H1 (cell line): ENCODE measurements around the gene UBR1. TPM values are rescaled to one million over a fixed set of nuclear protein-coding genes. Genes with fewer than 3 reads are reported as not detected.

Source experiments
- CTCF ChIA-PET: fragments of 300-600 bp; sonication (Branson Sonifier 250); formaldehyde crosslinking; loops from one replicate; lab custom pipeline; 2021; ENCODE audit not compliant: partially characterized antibody; lab: Charles Lee
- POLR2A ChIA-PET: fragments of 300-600 bp; sonication (Branson Sonifier 250); formaldehyde crosslinking; loops from one replicate; lab custom pipeline; 2021; ENCODE audit warnings: inconsistent platforms; ENCODE audit not compliant: partially characterized antibody; lab: Charles Lee
- DNase-seq, 2 experiments: peaks; one replicate each; pipeline versions ENCODE4 v3.0.0 to v3.0.0-alpha.2; 2010 to 2022; ENCODE audit warnings: low spot score in 2 of 2, low read depth in 1 of 2, mixed read lengths in 1 of 2
- FAIRE-seq: peaks from 2 replicates; lab custom pipeline; 2011; peaks lifted over from hg19 to GRCh38; lab: Jason Lieb, UNC
- H2AFZ ChIP-seq: 2 replicates; pipeline ENCODE4 v1.8.1; 2012; ENCODE audit warnings: low read length, inconsistent platforms
- H2AK5ac ChIP-seq: 2 replicates; pipeline ENCODE4 v1.6.1; 2013; ENCODE audit warnings: low read depth, low read length
- H2BK120ac ChIP-seq: replicated peaks from 2 replicates; pipeline ENCODE3; 2013; ENCODE audit warnings: low read depth, low read length, inconsistent platforms
- H2BK12ac ChIP-seq: 2 replicates; pipeline ENCODE4 v1.6.1; 2013; ENCODE audit warnings: low read depth, low read length
- H2BK15ac ChIP-seq: 2 replicates; pipeline ENCODE4 v1.6.1; 2013; ENCODE audit warnings: low read length
- H2BK20ac ChIP-seq: 2 replicates; pipeline ENCODE4 v1.6.1; 2013; ENCODE audit warnings: low read length
- H2BK5ac ChIP-seq: 2 replicates; pipeline ENCODE4 v1.6.1; 2013; ENCODE audit warnings: low read depth, low read length
- H3K14ac ChIP-seq: 2 replicates; pipeline ENCODE4 v1.6.1; 2013; ENCODE audit warnings: inconsistent platforms; ENCODE audit not compliant: insufficient read length
- H3K18ac ChIP-seq: 2 replicates; pipeline ENCODE4 v1.6.1; 2013; ENCODE audit warnings: low read length; ENCODE audit errors: extremely low read depth
- H3K23ac ChIP-seq: 2 replicates; pipeline ENCODE4 v1.6.1; 2013; ENCODE audit warnings: inconsistent platforms; ENCODE audit not compliant: insufficient read length
- H3K23me2 ChIP-seq: 2 replicates; pipeline ENCODE4 v1.6.1; 2013; ENCODE audit warnings: low read depth, low read length
- H3K27ac ChIP-seq: 2 replicates; pipeline ENCODE4 v1.6.1; 2011; ENCODE audit warnings: low read depth, low read length, inconsistent platforms
- H3K27me3 ChIP-seq, 4 experiments: replicated peaks in 1 of 4; 1 replicate in 1 of 4; 2 replicates in 3 of 4; pipeline versions ENCODE4 v1.6.1 to v1.8.1; 2011 to 2013; ENCODE audit warnings: low read length in 3 of 4, mild to moderate bottlenecking in 3 of 4, inconsistent platforms in 2 of 4, mixed read lengths in 2 of 4, moderate library complexity in 1 of 4; ENCODE audit not compliant: control insufficient read depth in 3 of 4, insufficient read depth in 3 of 4; ENCODE audit errors: extremely low read depth in 1 of 4
- H3K36me3 ChIP-seq, 4 experiments: 2 replicates each; pipeline versions ENCODE4 v1.6.1 to v1.8.1; 2011 to 2013; ENCODE audit warnings: mild to moderate bottlenecking in 4 of 4, low read length in 3 of 4, moderate library complexity in 2 of 4, control low read depth in 1 of 4, inconsistent platforms in 1 of 4; ENCODE audit not compliant: insufficient read depth in 4 of 4, control insufficient read depth in 2 of 4
- H3K4ac ChIP-seq: replicated peaks from 2 replicates; pipeline ENCODE3; 2013; ENCODE audit warnings: low read length, low read depth, mixed read lengths, inconsistent platforms; ENCODE audit not compliant: insufficient read length
- H3K4me1 ChIP-seq, 4 experiments: replicated peaks in 1 of 4; 1 replicate in 1 of 4; 2 replicates in 3 of 4; pipeline versions ENCODE4 v1.6.1 to v1.8.1; 2011 to 2013; ENCODE audit warnings: low read length in 3 of 4, inconsistent platforms in 2 of 4, mixed read lengths in 1 of 4; ENCODE audit not compliant: insufficient read depth in 4 of 4, control insufficient read depth in 3 of 4
- H3K4me2 ChIP-seq, 2 experiments: 2 replicates each; pipeline versions ENCODE4 v1.6.1 to v1.8.1; 2011 to 2013; ENCODE audit warnings: low read depth in 2 of 2, low read length in 2 of 2, control low read depth in 1 of 2, inconsistent platforms in 1 of 2, mild to moderate bottlenecking in 1 of 2; ENCODE audit not compliant: insufficient read depth in 1 of 2
- H3K4me3 ChIP-seq, 4 experiments: fragments of 200-600, 300-600 bp in 1 of 4; sonication (generic), shearing (Covaris generic), sonication (Bioruptor Twin) in 1 of 4; 2 replicates each; pipeline versions ENCODE4 v1.5.1 to v1.8.1; 2011 to 2016; ENCODE audit warnings: low read length in 4 of 4, low read depth in 3 of 4, control low read depth in 2 of 4, inconsistent platforms in 2 of 4, mild to moderate bottlenecking in 2 of 4, mixed read lengths in 1 of 4, moderate library complexity in 1 of 4; ENCODE audit not compliant: insufficient read depth in 2 of 4; ENCODE audit errors: extremely low read depth in 1 of 4
- H3K56ac ChIP-seq: replicated peaks from 2 replicates; pipeline ENCODE3; 2013; ENCODE audit warnings: low read depth, mild to moderate bottlenecking, mixed read lengths, low read length, inconsistent platforms; ENCODE audit not compliant: insufficient read length
- H3K79me1 ChIP-seq: 2 replicates; pipeline ENCODE4 v1.6.1; 2013; ENCODE audit warnings: low read depth, low read length, control low read depth
- H3K79me2 ChIP-seq, 2 experiments: 2 replicates each; pipeline versions ENCODE4 v1.6.1 to v1.8.1; 2012 to 2013; ENCODE audit warnings: low read length in 2 of 2, mild to moderate bottlenecking in 2 of 2, inconsistent platforms in 1 of 2; ENCODE audit not compliant: insufficient read depth in 2 of 2, control insufficient read depth in 1 of 2
- H3K9ac ChIP-seq, 4 experiments: replicated peaks in 1 of 4; 1 replicate in 1 of 4; 2 replicates in 3 of 4; pipeline versions ENCODE4 v1.6.1 to v1.8.1; 2011 to 2013; ENCODE audit warnings: low read depth in 3 of 4, low read length in 3 of 4, control low read depth in 2 of 4, mild to moderate bottlenecking in 2 of 4, moderate library complexity in 2 of 4, inconsistent platforms in 1 of 4; ENCODE audit errors: extremely low read depth in 1 of 4
- H3K9me3 ChIP-seq, 2 experiments: 2 replicates each; pipeline versions ENCODE4 v1.6.1 to v1.8.1; 2012 to 2013; ENCODE audit warnings: mild to moderate bottlenecking in 2 of 2, moderate library complexity in 2 of 2, control low read depth in 1 of 2, inconsistent platforms in 1 of 2, low read depth in 1 of 2, low read length in 1 of 2, mixed read lengths in 1 of 2; ENCODE audit not compliant: insufficient read depth in 2 of 2
- H4K20me1 ChIP-seq, 2 experiments: replicated peaks in 1 of 2; 2 replicates each; pipeline versions ENCODE3 to v1.8.1; 2011 to 2013; ENCODE audit warnings: inconsistent platforms in 2 of 2, low read length in 2 of 2, mild to moderate bottlenecking in 1 of 2; ENCODE audit not compliant: insufficient read depth in 2 of 2, control insufficient read depth in 1 of 2
- H4K5ac ChIP-seq: 2 replicates; pipeline ENCODE4 v1.6.1; 2013; ENCODE audit warnings: low read length, low read depth, mixed read lengths, inconsistent platforms; ENCODE audit not compliant: insufficient read length
- H4K8ac ChIP-seq: 2 replicates; pipeline ENCODE4 v1.8.0; 2013; ENCODE audit warnings: mild to moderate bottlenecking, moderate library complexity, low read length, inconsistent platforms; ENCODE audit not compliant: insufficient read depth; ENCODE audit errors: extremely low read depth
- H4K91ac ChIP-seq: replicated peaks from 2 replicates; pipeline ENCODE3; 2013; ENCODE audit warnings: low read length, mixed read lengths, inconsistent platforms; ENCODE audit not compliant: insufficient read length
- BACH1 ChIP-seq: IDR thresholded peaks from 2 replicates; pipeline ENCODE4 v1.6.1; 2012; ENCODE audit warnings: low read length, improper control_type of control experiment
- CEBPB ChIP-seq: IDR thresholded peaks from 2 replicates; pipeline ENCODE4 v1.6.1; 2012; ENCODE audit warnings: low read depth, low read length
- CHD1 ChIP-seq: IDR thresholded peaks from 2 replicates; pipeline ENCODE4 v1.6.1; 2012; ENCODE audit warnings: low read depth, low read length, improper control_type of control experiment
- CREB1 ChIP-seq: IDR thresholded peaks from 2 replicates; pipeline ENCODE4 v1.6.1; 2012; ENCODE audit warnings: inconsistent platforms
- HDAC2 ChIP-seq, 2 experiments: fragments of 300-600 bp in 1 of 2; sonication (generic) in 1 of 2; IDR thresholded peaks; 2 replicates each; pipeline ENCODE4 v1.6.1; 2011 to 2012; ENCODE audit warnings: low read depth in 2 of 2, low read length in 2 of 2, mild to moderate bottlenecking in 2 of 2, moderate library complexity in 2 of 2, borderline replicate concordance in 1 of 2, inconsistent platforms in 1 of 2
- HDAC6 ChIP-seq: IDR thresholded peaks from one replicate; pipeline ENCODE4 v1.7.1; 2012; ENCODE audit warnings: low read depth, mild to moderate bottlenecking, inconsistent platforms, low read length, moderate library complexity
- JUND ChIP-seq: IDR thresholded peaks from 2 replicates; pipeline ENCODE4 v1.6.1; 2011; ENCODE audit warnings: mild to moderate bottlenecking, improper control_type of control experiment, low read length
- NANOG ChIP-seq: IDR thresholded peaks from 2 replicates; pipeline ENCODE4 v1.6.1; 2011; ENCODE audit warnings: low read length, low read depth, mild to moderate bottlenecking, inconsistent platforms; ENCODE audit not compliant: insufficient read depth, poor library complexity, severe bottlenecking
- POLR2AphosphoS5 ChIP-seq: IDR thresholded peaks from 2 replicates; pipeline ENCODE4 v1.6.1; 2011; ENCODE audit warnings: low read depth, low read length
- POU5F1 ChIP-seq: IDR thresholded peaks from 2 replicates; pipeline ENCODE4 v1.6.1; 2011; ENCODE audit warnings: low read depth, mild to moderate bottlenecking, low read length, moderate library complexity
- RAD21 ChIP-seq, 2 experiments: IDR thresholded peaks in 1 of 2; conservative IDR thresholded peaks in 1 of 2; 2 replicates each; pipeline ENCODE4 v1.6.1; 2011; ENCODE audit warnings: low read depth in 2 of 2, low read length in 2 of 2, improper control_type of control experiment in 1 of 2, inconsistent platforms in 1 of 2, mild to moderate bottlenecking in 1 of 2, moderate library complexity in 1 of 2
- RBBP5 ChIP-seq: IDR thresholded peaks from 2 replicates; pipeline ENCODE4 v1.7.1; 2012; ENCODE audit warnings: low read depth, mild to moderate bottlenecking, inconsistent platforms, low read length, moderate library complexity, borderline replicate concordance
- SAP30 ChIP-seq: fragments of 300-600 bp; sonication (generic); IDR thresholded peaks from 2 replicates; pipeline ENCODE4 v1.7.1; 2012; ENCODE audit warnings: low read length, moderate library complexity, mild to moderate bottlenecking, inconsistent platforms; ENCODE audit not compliant: insufficient read depth, insufficient replicate concordance
- TCF12 ChIP-seq: IDR thresholded peaks from 2 replicates; pipeline ENCODE4 v1.6.1; 2011; ENCODE audit warnings: low read depth, mild to moderate bottlenecking, low read length
- ZNF274 ChIP-seq: IDR thresholded peaks from 2 replicates; pipeline ENCODE4 v1.7.0; 2012; ENCODE audit warnings: low read length, borderline replicate concordance; ENCODE audit errors: extremely low read depth
- WGBS, 2 experiments: shearing (Covaris generic) in 1 of 2; methylation state at CpG; one replicate each; pipeline versions ENCODE4 v1.1.6 to v1.1.7; 2013 to 2015; ENCODE audit warnings: low lambda C conversion rate in 2 of 2, mixed read lengths in 2 of 2, inconsistent platforms in 1 of 2, low coverage in 1 of 2, missing lambda C conversion rate in 1 of 2; ENCODE audit not compliant: insufficient replicate concordance in 2 of 2, insufficient coverage in 1 of 2, insufficient read length in 1 of 2; ENCODE audit errors: extremely low coverage in 1 of 2, missing lambda C conversion rate in 1 of 2; 5-methylcytosine and 5-hydroxymethylcytosine counted together
- polyA plus RNA-seq, 7 experiments: library from polyadenylated mRNA; depleted of rRNA in 3 of 7; stranded (reverse) in 5 of 7; unstranded in 2 of 7; fragments of >200 nt in 5 of 7; fragments of 200-250 nt in 2 of 7; gene quantifications; 1 replicate in 5 of 7; 2 replicates in 1 of 7; 4 replicates in 1 of 7; pipeline versions ENCODE4 v1.2.1 to v1.2.3, GENCODE V29; 2011 to 2013; ENCODE audit warnings: missing spikeins in 2 of 7, mixed read lengths in 2 of 7
- total RNA-seq: library from RNA; stranded (reverse); fragmentation: NEBNext Ultra II Directional; extraction: Animal tissue kit (Norgen Biotek cat#: 25700); gene quantifications from 2 replicates; pipeline ENCODE4 v1.2.1, GENCODE V29; 2021

UBR1 gene
- total and polyA plus RNA-seq, 2 of the 8 experiments (the other 6 are each of a cell fraction or from before 2014, with no cell fraction given), result 3.7 to 18.7 TPM

DNA sequence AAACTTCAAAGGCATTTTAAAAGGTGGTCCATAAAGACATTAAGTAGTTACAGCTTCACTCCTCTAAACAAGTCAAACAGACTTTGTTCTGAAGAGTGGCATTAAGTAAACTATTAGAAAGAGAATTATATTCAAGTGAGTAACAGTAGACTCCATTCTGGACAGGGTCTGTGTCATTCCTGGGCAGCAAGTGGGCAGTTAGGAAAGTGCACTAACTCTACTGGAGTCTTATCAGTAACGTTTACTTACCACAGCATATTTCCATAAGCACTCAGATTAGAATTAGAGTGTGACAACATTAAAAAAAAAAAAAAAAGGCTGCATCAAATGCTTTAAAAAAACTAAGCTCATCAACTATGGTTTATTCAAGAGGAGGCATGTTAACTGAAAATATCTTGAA, 10.6 kb downstream of the UBR1 start:
- Histone ChIP-seq H3K36me3 (peaks cover 0 to 4% (median 1%) of the 10 kb centered on the region in 4 experiments; a peak in 2 of 8 replicates), H3K4me3 (no peak overlapping the region), H2AK5ac (no peak overlapping the region), H2AFZ (no peak overlapping the region), H3K79me2 (peaks cover 0 to 31% of the 10 kb centered on the region in 2 experiments; a peak in 2 of 4 replicates), H2BK120ac (no peak overlapping the region), H3K4ac (no peak overlapping the region), H3K23ac (no peak overlapping the region), H3K4me2 (no peak overlapping the region), H3K4me1 (0 out of 7 replicates have a peak, but pooled peaks cover 0 to 2% (median 0%) of the 10 kb centered on the region in 4 experiments), H3K9me3 (no peaks in the 10 kb centered on the region), H3K27me3 (no peaks in the 10 kb centered on the region), H3K56ac (no peak overlapping the region), H3K9ac (no peak overlapping the region), H3K14ac (no peak overlapping the region), H4K91ac (no peak overlapping the region), H4K5ac (no peak overlapping the region), H3K79me1 (no peaks in the 10 kb centered on the region), H3K23me2 (no peaks in the 10 kb centered on the region; the same call in 1 of the 2 replicates), H2BK12ac (no peak overlapping the region), H3K18ac (no peak overlapping the region), H4K20me1 (no peaks in the 10 kb centered on the region), H2BK15ac (no peak overlapping the region), H3K27ac (no peak overlapping the region), H2BK5ac (no peak overlapping the region), H4K8ac (no peak overlapping the region), H2BK20ac (no peak overlapping the region)
- POLR2A ChIA-PET, result no interaction called here
- no peak for DNase-seq
- no peak for FAIRE-seq
- CTCF ChIA-PET, result interaction anchor here (0.6 to 1.7 kb wide), 2 partner anchors 109 to 162 kb away, joined by 3 to 5 read pairs; no protein-coding TSS in a partner anchor
- 93% methylated on average over 1 of the region's 1 CpG; no CpG with 5 or more reads in 1 of the 2 experiments for WGBS, 2 experiments
- TF ChIP-seq CEBPB (no peak), HDAC6 (no peak), POU5F1 (no peak), NANOG (no peak), RAD21 (IDR thresholded peaks at IDR 0.05 in 1 of 2, conservative IDR thresholded peaks at IDR 0.05 in 1 of 2; ENCODE audit: low read depth in 2 of 2, low read length in 2 of 2) (no peak), ZNF274 (no peak), POLR2AphosphoS5 (no peak), CHD1 (no peak), RBBP5 (no peak), HDAC2 (IDR thresholded peaks at IDR 0.05; ENCODE audit: borderline replicate concordance in 1 of 2, low read depth in 2 of 2, low read length in 2 of 2) (no peak), SAP30 (no peak), CREB1 (no peak), TCF12 (no peak), JUND (no peak), BACH1 (no peak)
